Lower leg skin (tissue), 3 donors: ENCODE results near the gene CTNNB1.

Experiments used
- CTCF ChIP-seq, 3 donors: fragments of 450-650 bp; IDR thresholded peaks; one replicate each; pipeline ENCODE4 v1.5.1; 2016; ENCODE audit warnings: antibody characterized with exemption in 3 of 3, mild to moderate bottlenecking in 3 of 3, moderate library complexity in 2 of 3
- POLR2A ChIP-seq, 2 donors: fragments of 450-650 bp; IDR thresholded peaks; one replicate each; pipeline ENCODE4 v1.6.1; 2016 to 2017; ENCODE audit warnings: antibody characterized with exemption in 2 of 2, mild to moderate bottlenecking in 1 of 2, moderate library complexity in 1 of 2

DNA sequence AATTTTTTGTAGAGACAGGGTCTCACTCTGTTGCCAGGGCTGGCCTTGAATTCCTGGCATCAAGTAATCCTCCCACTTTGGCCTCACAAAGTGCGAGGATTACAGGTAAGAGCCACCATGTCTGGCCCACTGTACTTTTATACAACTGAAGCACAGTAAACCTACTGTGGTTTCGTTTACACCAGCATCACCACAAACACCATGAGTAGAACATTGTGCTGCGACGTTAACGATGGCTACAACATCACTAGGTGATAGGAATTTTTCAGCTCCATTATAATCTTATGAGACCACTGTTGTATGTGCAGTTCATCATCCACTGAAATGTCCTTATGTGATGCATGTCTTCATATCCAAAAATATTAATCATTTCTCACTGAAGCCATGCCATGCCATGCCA lies 11.7 kb downstream of the CTNNB1 start:
- no peak for TF ChIP-seq CTCF (IDR thresholded peaks at IDR 0.05)
- no peak for TF ChIP-seq POLR2A (IDR thresholded peaks at IDR 0.05)
